G401 (cell line): ENCODE data around the gene INPP4B. TPM values are rescaled to one million over a fixed set of nuclear protein-coding genes. Genes with fewer than 3 reads are reported as not detected.
"Not testable (repeated sequence)": the region's sequence is repeated elsewhere in the genome, so short reads cannot be mapped to it uniquely, and the experiment has no call there.

Experiments
- DNase-seq: peaks from one replicate; pipeline ENCODE4 v3.0.0-alpha.2; 2015; ENCODE audit warnings: low spot score
- in situ Hi-C: cut with HindIII; loops from 2 replicates; pipeline ENCODE4 v1.10.0; 2016; ENCODE audit warnings: low sequenced_read_pairs, mixed read lengths
- total RNA-seq: library from RNA; depleted of rRNA; stranded (reverse); fragments of >200 nt; shearing (Covaris generic); gene quantifications from 2 replicates; pipeline ENCODE4 v1.2.3, GENCODE V29; 2014

Gene INPP4B
- total RNA-seq, 1 experiment from 2014 or later = 70.7 TPM

- in situ Hi-C loops = no loop called here
These were observed 323.0 kb downstream of the INPP4B start for GRCh38 chr4:142523111-142523510.

GRCh38 chr4:142519342-142519741 is 326.8 kb downstream of the INPP4B start:
- in situ Hi-C loops = no loop called here

More at GRCh38 chr4:142523111-142523510, 323.0 kb downstream of the INPP4B start:
- DNase-seq = no peak

GRCh38 chr4:142516686-142517526 is 329.2 kb downstream of the INPP4B start:
- in situ Hi-C loops = no loop called here
- no peak for DNase-seq

More at GRCh38 chr4:142519342-142519741, 326.8 kb downstream of the INPP4B start:
- DNase-seq = no peak

GRCh38 chr4:142512161-142512560 is 333.9 kb downstream of the INPP4B start:
- in situ Hi-C loops = no loop called here

GRCh38 chr4:142509881-142510280 is 336.2 kb downstream of the INPP4B start:
- no peak for DNase-seq
- in situ Hi-C loops = no loop called here

More at GRCh38 chr4:142512161-142512560, 333.9 kb downstream of the INPP4B start:
- no peak for DNase-seq

GRCh38 chr4:142509381-142509780 is 336.7 kb downstream of the INPP4B start:
- DNase-seq, in situ Hi-C loops: not testable (repeated sequence)

GRCh38 chr4:142500966-142501365 is 345.1 kb downstream of the INPP4B start:
- DNase-seq = no peak
- in situ Hi-C loops = no loop called here

- DNase-seq = no peak
- in situ Hi-C loops = no loop called here
These were observed 348.5 kb downstream of the INPP4B start for GRCh38 chr4:142497606-142498005.

- in situ Hi-C loops = no loop called here
- DNase-seq = no peak
These were observed 352.6 kb downstream of the INPP4B start for GRCh38 chr4:142493255-142494110.

- in situ Hi-C loops = no loop called here
- no peak for DNase-seq
These were observed 360.6 kb downstream of the INPP4B start for GRCh38 chr4:142485452-142485851.

GRCh38 chr4:142480244-142480643 is 365.9 kb downstream of the INPP4B start:
- no peak for DNase-seq
- in situ Hi-C loops = no loop called here

- no peak for DNase-seq
- in situ Hi-C loops = no loop called here
These were observed 370.4 kb downstream of the INPP4B start for GRCh38 chr4:142475663-142476062.

GRCh38 chr4:142474398-142475087 is 371.6 kb downstream of the INPP4B start:
- no peak for DNase-seq
- in situ Hi-C loops = no loop called here

- DNase-seq = no peak
- in situ Hi-C loops = no loop called here
These were observed 372.2 kb downstream of the INPP4B start for GRCh38 chr4:142473960-142474338.

GRCh38 chr4:142473218-142473959 is 372.7 kb downstream of the INPP4B start:
- no peak for DNase-seq
- in situ Hi-C loops = no loop called here

GRCh38 chr4:142467088-142467487 is 379.0 kb downstream of the INPP4B start:
- in situ Hi-C loops = no loop called here
- DNase-seq = no peak

GRCh38 chr4:142465526-142465925 is 380.6 kb downstream of the INPP4B start:
- DNase-seq = no peak
- in situ Hi-C loops = no loop called here

- no peak for DNase-seq
- in situ Hi-C loops = no loop called here
These were observed 382.9 kb downstream of the INPP4B start for GRCh38 chr4:142463206-142463605.
